A673 (cell line): Measurements from ENCODE around the gene TMEM217.

Experiments
- EZH2 ChIP-seq: fragments of 200-600 bp; sonication (generic); IDR thresholded peaks from 2 replicates; pipeline ENCODE4 v1.6.1; 2017; ENCODE audit warnings: borderline replicate concordance, low read depth, mild to moderate bottlenecking, mixed read lengths, antibody characterized with exemption, low read length; ENCODE audit not compliant: poor library complexity, severe bottlenecking
- TF ChIP-seq, protein P1 (sequence below): fragments of 300-800, 200-600 bp; sonication (generic); conservative IDR thresholded peaks from 2 replicates; pipeline ENCODE4 v1.5.1; 2017; ENCODE audit warnings: low read depth, mild to moderate bottlenecking, antibody characterized with exemption, low read length, moderate library complexity, mixed read lengths

DNA sequence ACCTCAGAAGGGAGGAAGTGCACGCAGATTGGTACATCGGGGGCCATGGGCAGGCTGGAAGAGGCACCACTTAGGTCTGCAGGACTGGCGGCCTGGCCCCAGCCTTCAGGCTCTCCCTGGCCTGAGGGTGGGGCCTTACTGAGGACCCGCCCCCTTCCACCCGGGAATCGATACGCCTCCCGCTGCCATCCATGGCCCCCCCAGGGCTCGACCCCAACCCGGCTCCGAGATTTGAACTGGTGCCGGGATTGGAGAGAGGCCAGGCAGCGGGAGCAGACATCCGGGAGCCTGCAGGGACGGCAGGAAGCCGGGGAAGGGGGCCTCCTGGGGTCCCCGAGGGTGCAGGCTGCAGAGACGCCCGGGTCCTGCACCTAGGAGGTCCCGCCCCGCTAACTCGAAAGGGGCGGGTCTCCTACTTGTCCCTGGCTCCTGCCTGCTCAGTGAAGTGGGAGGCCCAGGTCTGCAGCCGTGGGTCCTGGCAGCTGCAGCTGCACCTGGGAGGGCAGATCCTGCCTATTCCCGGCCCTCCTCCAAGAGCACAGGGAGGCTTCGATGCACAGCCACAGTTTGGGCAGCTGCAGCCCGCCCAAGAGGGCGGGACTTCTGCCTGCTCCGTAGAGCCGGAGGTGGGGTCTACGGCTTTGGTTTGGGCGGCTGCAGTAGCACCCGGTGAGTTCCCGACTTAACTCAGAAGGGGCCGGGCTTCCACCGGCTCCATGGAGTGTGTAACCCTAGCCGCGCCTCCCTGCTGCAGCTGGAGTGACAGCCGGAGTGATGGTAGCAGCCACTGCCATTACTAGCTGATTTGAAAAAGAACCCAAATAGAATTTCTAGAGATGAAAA lies 35.6 kb downstream of the TMEM217 start:
- TF ChIP-seq, protein P1, sequence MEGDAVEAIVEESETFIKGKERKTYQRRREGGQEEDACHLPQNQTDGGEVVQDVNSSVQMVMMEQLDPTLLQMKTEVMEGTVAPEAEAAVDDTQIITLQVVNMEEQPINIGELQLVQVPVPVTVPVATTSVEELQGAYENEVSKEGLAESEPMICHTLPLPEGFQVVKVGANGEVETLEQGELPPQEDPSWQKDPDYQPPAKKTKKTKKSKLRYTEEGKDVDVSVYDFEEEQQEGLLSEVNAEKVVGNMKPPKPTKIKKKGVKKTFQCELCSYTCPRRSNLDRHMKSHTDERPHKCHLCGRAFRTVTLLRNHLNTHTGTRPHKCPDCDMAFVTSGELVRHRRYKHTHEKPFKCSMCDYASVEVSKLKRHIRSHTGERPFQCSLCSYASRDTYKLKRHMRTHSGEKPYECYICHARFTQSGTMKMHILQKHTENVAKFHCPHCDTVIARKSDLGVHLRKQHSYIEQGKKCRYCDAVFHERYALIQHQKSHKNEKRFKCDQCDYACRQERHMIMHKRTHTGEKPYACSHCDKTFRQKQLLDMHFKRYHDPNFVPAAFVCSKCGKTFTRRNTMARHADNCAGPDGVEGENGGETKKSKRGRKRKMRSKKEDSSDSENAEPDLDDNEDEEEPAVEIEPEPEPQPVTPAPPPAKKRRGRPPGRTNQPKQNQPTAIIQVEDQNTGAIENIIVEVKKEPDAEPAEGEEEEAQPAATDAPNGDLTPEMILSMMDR, result no peak
- TF ChIP-seq EZH2, result no peak
